Uterus (tissue), 4 donors: ENCODE results near the gene COL26A1. TPM values are rescaled to one million over a fixed set of nuclear protein-coding genes. Genes with fewer than 3 reads are reported as not detected.

ENCODE experiments used
- DNase-seq, 2 donors: peaks; one replicate each; pipeline ENCODE4 v3.0.0-alpha.2; 2019 to 2020
- H3K27ac ChIP-seq, 2 donors: fragments of 200-600 bp; sonication (generic); 1 replicate in 1 of 2; 2 replicates in 1 of 2; pipeline ENCODE4 v1.5.1; 2016 to 2018
- H3K27me3 ChIP-seq, 2 donors: fragments of 200-600 bp; sonication (generic); one replicate each; pipeline ENCODE4 v1.5.1; 2018 to 2019; ENCODE audit warnings: control low read depth in 1 of 2
- H3K36me3 ChIP-seq, 2 donors: fragments of 200-600 bp; sonication (generic); one replicate each; pipeline ENCODE4 v1.5.1; 2019; ENCODE audit warnings: control low read depth in 1 of 2
- H3K4me1 ChIP-seq, 2 donors: fragments of 200-600 bp; sonication (generic); one replicate each; pipeline ENCODE4 v1.5.1; 2018 to 2019; ENCODE audit warnings: control low read depth in 1 of 2
- H3K4me3 ChIP-seq, 2 donors: fragments of 200-600 bp; sonication (generic); 1 replicate in 1 of 2; 2 replicates in 1 of 2; pipeline ENCODE4 v1.5.1; 2018 to 2019; ENCODE audit warnings: mild to moderate bottlenecking in 1 of 2
- H3K9me3 ChIP-seq, 2 donors: fragments of 200-600 bp; sonication (generic); one replicate each; pipeline ENCODE4 v1.5.1; 2019; ENCODE audit warnings: control low read depth in 1 of 2
- CTCF ChIP-seq, 4 experiments: fragments of 200-600 bp in 2 of 4; fragments of 450-650 bp in 2 of 4; sonication (generic) in 2 of 4; IDR thresholded peaks; one replicate each; pipeline ENCODE4 v1.5.1; 2016 to 2019; ENCODE audit warnings: antibody characterized with exemption in 4 of 4, mild to moderate bottlenecking in 2 of 4, moderate library complexity in 1 of 4
- POLR2A ChIP-seq, 2 donors: fragments of 450-650 bp; IDR thresholded peaks; one replicate each; pipeline ENCODE4 v1.6.1; 2016; ENCODE audit warnings: antibody characterized with exemption in 2 of 2, mild to moderate bottlenecking in 1 of 2, moderate library complexity in 1 of 2
- intact Hi-C: fragments of 100-400 bp; cut with DNase I; formaldehyde crosslinking; loops from one replicate; pipeline ENCODE4 v1.15.1; 2023; ENCODE audit warnings: low total_unique reads
- total RNA-seq, 4 donors: library from RNA; depleted of rRNA in 3 of 4; stranded (reverse); fragments of >200 nt in 3 of 4; gene quantifications; one replicate each; pipeline versions ENCODE4 v1.1.0 to v1.2.4, GENCODE V29; 2014 to 2023
- donor health status: DM: yes; HTN: yes; CAD: no.

The COL26A1 gene
- total RNA-seq, 4 donors from 2014 or later: 0.30 to 11.8 TPM; not detected in 2

GRCh38 chr7:101435461-101436220, 73.0 kb downstream of the COL26A1 start:
- Histone ChIP-seq H3K4me3 (no peak overlapping the region), H3K27me3 (no peaks in the 10 kb centered on the region), H3K9me3 (no peaks in the 10 kb centered on the region), H3K4me1 (no peaks in the 10 kb centered on the region), H3K36me3 (no peaks in the 10 kb centered on the region), H3K27ac (no peak overlapping the region)
- intact Hi-C loops: no loop called here
- DNase-seq: no peak
- no peak for TF ChIP-seq CTCF (IDR thresholded peaks at IDR 0.05)
- no peak for TF ChIP-seq POLR2A (IDR thresholded peaks at IDR 0.05)

GRCh38 chr7:101436221-101436735, 73.6 kb downstream of the COL26A1 start:
- Histone ChIP-seq H3K27ac (no peak overlapping the region), H3K9me3 (no peaks in the 10 kb centered on the region), H3K36me3 (no peaks in the 10 kb centered on the region), H3K4me3 (no peak overlapping the region), H3K4me1 (no peaks in the 10 kb centered on the region), H3K27me3 (no peaks in the 10 kb centered on the region)
- intact Hi-C loops: no loop called here
- DNase-seq: no peak
- TF ChIP-seq POLR2A (IDR thresholded peaks at IDR 0.05): no peak
- TF ChIP-seq CTCF (IDR thresholded peaks at IDR 0.05): no peak

GRCh38 chr7:101436857-101437576, 74.3 kb downstream of the COL26A1 start:
- DNase-seq: no peak
- TF ChIP-seq POLR2A (IDR thresholded peaks at IDR 0.05) (no peak), CTCF (IDR thresholded peaks at IDR 0.05) (no peak)
- Histone ChIP-seq H3K36me3 (no peaks in the 10 kb centered on the region), H3K27me3 (no peaks in the 10 kb centered on the region), H3K9me3 (no peaks in the 10 kb centered on the region), H3K4me3 (no peak overlapping the region), H3K27ac (no peak overlapping the region), H3K4me1 (no peaks in the 10 kb centered on the region)
- intact Hi-C loops: no loop called here

- H3K9me3 ChIP-seq: no peaks in the 10 kb centered on the region
Observed at GRCh38 chr7:101441890-101442289, 79.2 kb downstream of the COL26A1 start.

More at GRCh38 chr7:101441890-101442289, 79.2 kb downstream of the COL26A1 start:
- intact Hi-C loops: no loop called here
- Histone ChIP-seq H3K4me3 (no peak overlapping the region), H3K27ac (no peak overlapping the region), H3K4me1 (no peaks in the 10 kb centered on the region), H3K36me3 (no peaks in the 10 kb centered on the region), H3K27me3 (no peaks in the 10 kb centered on the region)
- TF ChIP-seq POLR2A (IDR thresholded peaks at IDR 0.05) (no peak), CTCF (IDR thresholded peaks at IDR 0.05) (no peak)
- no peak for DNase-seq
